Right atrium auricular region (tissue), 2 donors: Measurements from ENCODE around the gene MYCN. TPM values are rescaled to one million over a fixed set of nuclear protein-coding genes. Genes with fewer than 3 reads are reported as not detected.

ENCODE experiments used
- DNase-seq: peaks from one replicate; pipeline ENCODE4 v3.0.0-alpha.2; 2019; ENCODE audit warnings: low spot score
- H3K27ac ChIP-seq, 2 donors: fragments of 200-600 bp; sonication (generic); 1 replicate in 1 of 2; 2 replicates in 1 of 2; pipeline ENCODE4 v1.5.1; 2016 to 2019
- H3K27me3 ChIP-seq, 2 donors: fragments of 200-600 bp; sonication (generic); one replicate each; pipeline versions ENCODE4 v1.5.1 to v1.6.0; 2017 to 2019
- H3K36me3 ChIP-seq: fragments of 200-600 bp; sonication (generic); one replicate; pipeline ENCODE4 v1.5.1; 2016
- H3K4me1 ChIP-seq, 2 donors: fragments of 200-600 bp; sonication (generic); one replicate each; pipeline versions ENCODE4 v1.5.1 to v1.6.0; 2017 to 2019
- H3K4me3 ChIP-seq, 2 donors: fragments of 200-600 bp; sonication (generic); 1 replicate in 1 of 2; 2 replicates in 1 of 2; pipeline ENCODE4 v1.5.1; 2017 to 2019; ENCODE audit warnings: mild to moderate bottlenecking in 1 of 2, moderate library complexity in 1 of 2
- H3K9me3 ChIP-seq, 2 donors: fragments of 200-600 bp; sonication (generic); one replicate each; pipeline ENCODE4 v1.5.1; 2019
- total RNA-seq, 2 donors: library from RNA; depleted of rRNA; stranded (reverse); fragments of >200 nt; gene quantifications; one replicate each; pipeline ENCODE4 v1.1.0, GENCODE V29; 2016
- TF ChIP-seq, protein P1 (sequence below), 2 donors: fragments of 200-600 bp; sonication (generic); IDR thresholded peaks; one replicate each; pipeline ENCODE4 v1.5.1; 2019; ENCODE audit warnings: antibody characterized with exemption in 2 of 2

MYCN gene
- under 1 TPM; 0.30 to 0.63 TPM for total RNA-seq

DNA sequence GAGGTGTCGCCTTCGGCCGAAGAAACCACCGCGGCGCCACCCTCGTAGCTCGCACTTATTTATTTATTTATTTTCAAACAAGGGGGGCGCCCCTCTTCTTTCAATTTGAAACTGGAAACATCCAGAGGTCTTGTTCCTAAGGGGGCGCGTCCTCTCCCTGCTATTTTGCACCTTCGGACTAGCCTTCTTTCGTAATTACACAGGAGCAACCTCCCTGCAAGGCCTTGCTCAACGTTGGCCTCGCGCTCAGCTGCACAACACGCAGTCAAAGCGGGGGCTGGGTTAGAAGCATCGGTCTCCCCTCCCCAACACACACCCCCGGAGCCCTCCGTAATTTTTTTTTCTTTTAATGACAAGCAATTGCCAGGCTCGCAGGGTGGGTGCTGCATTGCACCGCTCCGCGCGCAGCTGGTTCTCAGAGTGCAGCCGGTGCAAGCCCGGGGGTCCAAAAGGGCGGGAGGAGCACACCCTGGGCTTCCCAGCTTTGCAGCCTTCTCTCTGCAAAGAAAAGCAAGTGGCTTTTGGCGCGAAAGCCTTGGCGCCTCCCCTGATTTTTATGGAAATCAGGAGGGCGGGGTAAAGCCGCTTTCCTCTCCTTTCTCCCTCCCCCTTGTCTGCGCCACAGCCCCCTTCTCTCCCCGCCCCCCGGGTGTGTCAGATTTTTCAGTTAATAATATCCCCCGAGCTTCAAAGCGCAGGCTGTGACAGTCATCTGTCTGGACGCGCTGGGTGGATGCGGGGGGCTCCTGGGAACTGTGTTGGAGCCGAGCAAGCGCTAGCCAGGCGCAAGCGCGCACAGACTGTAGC is at the start of gene MYCN:
MYCN (plus strand) TSS at position 697 of the 807 bp plus-strand sequence. CDS start 1,515 bp downstream, outside the sequence.
- Histone ChIP-seq H3K27me3 (peaks cover 0 to 4% of the 10 kb centered on the region in 2 donors), H3K4me3 (peak within 1 kb of the TSS; percentile 30 to 52), H3K9me3 (no peaks in the 10 kb centered on the region), H3K4me1 (peaks cover 0 to 43% of the 10 kb centered on the region in 2 donors), H3K36me3 (no peaks in the 10 kb centered on the region), H3K27ac (no peak within 1 kb of the TSS)
- TF ChIP-seq, protein P1, sequence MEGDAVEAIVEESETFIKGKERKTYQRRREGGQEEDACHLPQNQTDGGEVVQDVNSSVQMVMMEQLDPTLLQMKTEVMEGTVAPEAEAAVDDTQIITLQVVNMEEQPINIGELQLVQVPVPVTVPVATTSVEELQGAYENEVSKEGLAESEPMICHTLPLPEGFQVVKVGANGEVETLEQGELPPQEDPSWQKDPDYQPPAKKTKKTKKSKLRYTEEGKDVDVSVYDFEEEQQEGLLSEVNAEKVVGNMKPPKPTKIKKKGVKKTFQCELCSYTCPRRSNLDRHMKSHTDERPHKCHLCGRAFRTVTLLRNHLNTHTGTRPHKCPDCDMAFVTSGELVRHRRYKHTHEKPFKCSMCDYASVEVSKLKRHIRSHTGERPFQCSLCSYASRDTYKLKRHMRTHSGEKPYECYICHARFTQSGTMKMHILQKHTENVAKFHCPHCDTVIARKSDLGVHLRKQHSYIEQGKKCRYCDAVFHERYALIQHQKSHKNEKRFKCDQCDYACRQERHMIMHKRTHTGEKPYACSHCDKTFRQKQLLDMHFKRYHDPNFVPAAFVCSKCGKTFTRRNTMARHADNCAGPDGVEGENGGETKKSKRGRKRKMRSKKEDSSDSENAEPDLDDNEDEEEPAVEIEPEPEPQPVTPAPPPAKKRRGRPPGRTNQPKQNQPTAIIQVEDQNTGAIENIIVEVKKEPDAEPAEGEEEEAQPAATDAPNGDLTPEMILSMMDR (IDR thresholded peaks at IDR 0.05), result peak in 1 of 2 donors; percentile 12
- DNase-seq, result peak; percentile 66

DNA sequence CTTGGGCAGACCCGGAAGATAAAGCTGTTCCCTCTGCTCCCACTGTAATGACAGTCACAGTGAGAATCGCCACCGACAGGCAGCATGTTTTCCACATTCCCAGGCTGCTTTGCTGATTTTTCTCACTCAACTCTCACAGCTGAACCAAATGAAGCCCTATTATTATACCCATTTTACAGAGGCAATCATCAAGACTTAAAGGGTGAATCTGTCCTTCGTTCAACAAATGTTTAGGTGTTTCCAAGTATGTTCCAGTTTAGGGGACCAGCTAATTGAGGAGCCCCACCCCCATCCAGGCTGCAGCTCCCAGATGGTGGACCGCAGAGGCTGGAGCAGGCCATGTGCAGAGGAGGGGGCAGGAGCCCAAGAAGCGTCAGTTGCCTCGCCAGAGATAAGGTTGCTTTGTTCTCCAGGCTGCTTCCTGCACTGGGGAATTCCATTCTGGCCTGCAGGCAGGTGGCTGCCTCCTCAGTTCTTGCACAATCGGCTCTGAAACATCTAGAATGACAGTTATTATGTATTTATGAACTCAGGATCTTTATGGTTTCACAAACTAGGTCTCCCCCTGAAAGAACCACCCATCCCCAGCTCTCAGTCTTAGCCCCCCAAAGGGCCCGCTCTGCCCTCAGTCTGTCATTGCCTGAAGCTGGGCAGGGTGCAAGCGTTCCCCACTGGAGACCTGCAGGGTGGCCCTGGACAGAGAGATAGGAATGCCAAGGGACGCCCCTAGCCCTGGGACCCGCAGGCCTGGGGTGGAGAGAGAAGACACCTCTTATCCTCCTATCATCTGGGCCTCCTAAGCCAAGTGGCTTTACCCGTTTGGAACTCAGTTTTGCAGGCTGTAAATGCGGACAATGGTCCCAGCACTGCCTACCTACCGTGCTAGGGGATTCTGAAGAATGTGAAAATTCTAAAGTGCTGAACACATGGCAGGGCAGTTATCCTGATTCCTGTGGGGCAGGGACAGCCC is 49.1 kb upstream of the MYCN start:
- TF ChIP-seq, protein P1 (IDR thresholded peaks at IDR 0.05), result no peak

DNA sequence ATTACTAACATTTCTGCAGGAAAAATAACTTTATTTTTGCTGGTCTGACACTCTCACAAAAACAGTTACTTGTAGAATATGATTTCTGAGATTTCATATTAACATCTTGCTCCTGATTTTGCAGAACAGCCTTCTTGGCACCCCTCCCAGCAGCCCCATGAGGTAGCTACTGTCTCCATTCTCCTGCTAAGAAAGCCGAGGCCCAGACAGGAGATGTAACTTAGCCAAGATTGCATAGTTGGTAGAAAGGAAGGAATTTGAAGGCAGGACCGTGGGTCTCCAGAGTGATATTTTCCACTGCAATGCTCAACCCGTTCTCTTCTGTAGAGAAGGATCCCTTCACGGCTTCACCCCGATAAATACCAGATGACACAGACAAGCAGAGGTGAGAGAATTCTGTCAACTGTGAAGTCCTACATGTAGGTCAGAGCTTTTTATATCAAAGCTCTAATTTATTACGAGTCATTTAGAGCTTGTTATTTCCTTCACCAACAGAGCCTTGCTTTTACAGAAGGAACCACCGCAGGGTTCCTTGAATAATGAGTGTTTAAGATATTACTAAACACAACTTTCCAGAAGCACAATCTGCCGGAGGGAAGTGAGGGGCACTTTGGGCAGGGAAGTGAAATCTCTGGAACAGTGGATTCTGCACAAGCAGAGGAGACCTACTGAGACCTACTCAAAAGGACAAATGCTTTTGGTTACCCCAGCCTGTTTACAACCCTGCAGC is 48.0 kb upstream of the MYCN start:
- Histone ChIP-seq H3K27me3 (no peaks in the 10 kb centered on the region), H3K36me3 (no peaks in the 10 kb centered on the region), H3K27ac (no peak overlapping the region), H3K4me3 (no peak overlapping the region), H3K9me3 (peaks cover 0 to 3% of the 10 kb centered on the region in 2 donors), H3K4me1 (no peaks in the 10 kb centered on the region)
- TF ChIP-seq, protein P1 (IDR thresholded peaks at IDR 0.05), result no peak
- DNase-seq, result no peak

More for the DNA sequence above, 49.1 kb upstream of the MYCN start:
- no peak overlapping the region for H3K27ac ChIP-seq
- H3K36me3 ChIP-seq, result no peaks in the 10 kb centered on the region
- DNase-seq, result no peak
- H3K9me3 ChIP-seq, result no peaks in the 10 kb centered on the region
- no peak overlapping the region for H3K4me3 ChIP-seq
- no peaks in the 10 kb centered on the region for H3K27me3 ChIP-seq
- no peaks in the 10 kb centered on the region for H3K4me1 ChIP-seq

DNA sequence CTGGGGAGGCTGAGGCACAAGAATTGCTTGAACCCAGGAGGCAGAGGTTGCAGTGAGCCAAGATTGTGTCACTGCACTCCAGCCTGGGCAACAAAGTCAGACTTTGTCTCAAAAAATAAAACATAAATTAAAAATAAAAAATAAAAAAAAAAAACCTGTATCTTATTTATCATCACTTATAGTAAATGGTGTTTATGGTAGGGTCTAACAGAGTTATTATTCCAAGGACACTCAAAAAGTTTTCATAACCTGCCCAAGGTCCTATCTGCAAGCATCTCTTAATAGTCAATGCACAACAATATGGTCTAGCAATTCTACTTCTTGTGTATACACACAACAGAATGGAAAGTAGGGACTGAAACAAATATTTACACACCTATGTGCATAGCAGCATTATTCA is 47.3 kb upstream of the MYCN start:
- TF ChIP-seq, protein P1 (IDR thresholded peaks at IDR 0.05), result no peak

More for the DNA sequence above, 47.3 kb upstream of the MYCN start:
- no peaks in the 10 kb centered on the region for H3K4me1 ChIP-seq
- no peaks in the 10 kb centered on the region for H3K27me3 ChIP-seq
- no peaks in the 10 kb centered on the region for H3K36me3 ChIP-seq
- H3K4me3 ChIP-seq, result no peak overlapping the region
- H3K27ac ChIP-seq, result no peak overlapping the region
- no peak for DNase-seq
- peaks cover 0 to 10% of the 10 kb centered on the region in 2 donors for H3K9me3 ChIP-seq
